Small intestine (tissue), 7 donors: ENCODE data around the gene NREP. TPM values are rescaled to one million over a fixed set of nuclear protein-coding genes. Genes with fewer than 3 reads are reported as not detected.
"Not testable (repeated sequence)": the region's sequence is repeated elsewhere in the genome, so short reads cannot be mapped to it uniquely, and the experiment has no call there.

Experiments
- DNase-seq, 2 donors: peaks; one replicate each; pipeline versions ENCODE4 v3.0.0 to v3.0.0-alpha.2; 2013
- FAIRE-seq: peaks from 2 replicates; lab custom pipeline; 2012; peaks lifted over from hg19 to GRCh38; lab: Jason Lieb, UNC
- H3K27ac ChIP-seq, 3 donors: one replicate each; pipeline ENCODE4 v1.5.1; 2013; ENCODE audit warnings: low read length in 2 of 3, mild to moderate bottlenecking in 2 of 3, control low read depth in 1 of 3, inconsistent platforms in 1 of 3, low read depth in 1 of 3, moderate library complexity in 1 of 3
- H3K27me3 ChIP-seq, 3 donors: one replicate each; pipeline ENCODE4 v1.6.1; 2013; ENCODE audit warnings: low read length in 3 of 3, inconsistent platforms in 1 of 3; ENCODE audit not compliant: control insufficient read depth in 3 of 3, insufficient read depth in 3 of 3
- H3K36me3 ChIP-seq, 3 donors: one replicate each; pipeline ENCODE4 v1.6.1; 2013; ENCODE audit warnings: low read length in 3 of 3, inconsistent platforms in 1 of 3, low read depth in 1 of 3, mild to moderate bottlenecking in 1 of 3, moderate library complexity in 1 of 3; ENCODE audit not compliant: control insufficient read depth in 3 of 3, insufficient read depth in 2 of 3
- H3K4me1 ChIP-seq, 3 donors: one replicate each; pipeline ENCODE4 v1.6.1; 2013; ENCODE audit warnings: low read length in 2 of 3, inconsistent platforms in 1 of 3, low read depth in 1 of 3, mild to moderate bottlenecking in 1 of 3, moderate library complexity in 1 of 3; ENCODE audit not compliant: control insufficient read depth in 3 of 3, insufficient read depth in 2 of 3
- H3K4me3 ChIP-seq, 3 donors: one replicate each; pipeline ENCODE4 v1.5.1; 2013; ENCODE audit warnings: low read length in 3 of 3, control low read depth in 1 of 3, inconsistent platforms in 1 of 3, low read depth in 1 of 3, mild to moderate bottlenecking in 1 of 3, moderate library complexity in 1 of 3
- H3K9me3 ChIP-seq, 2 donors: one replicate each; pipeline ENCODE4 v1.6.1; 2013; ENCODE audit warnings: low read depth in 1 of 2, low read length in 1 of 2; ENCODE audit not compliant: control insufficient read depth in 2 of 2, insufficient read depth in 1 of 2
- WGBS, 3 donors: extraction: QIAGEN DNeasy Blood & Tissue Kit; methylation state at CpG; one replicate each; pipeline ENCODE4 v1.1.7; 2013; 5-methylcytosine and 5-hydroxymethylcytosine counted together
- polyA plus RNA-seq, 4 donors: library from polyadenylated mRNA; stranded (reverse) in 3 of 4; unstranded in 1 of 4; fragments of 200-250 nt in 3 of 4; fragments of 120-200 nt in 1 of 4; gene quantifications; one replicate each; pipeline versions ENCODE4 v1.2.1 to v1.2.3, GENCODE V29; 2013
- donor health status: healthy with polysubstance abuse.
- donor health status: control.
- donor health status: control.
- donor health status: Bipolar disorder and iron deficiency.
- donor health status: healthy.

The NREP gene
- polyA plus RNA-seq, 4 donors = 1.8 to 107 (median 10.0) TPM

DNA sequence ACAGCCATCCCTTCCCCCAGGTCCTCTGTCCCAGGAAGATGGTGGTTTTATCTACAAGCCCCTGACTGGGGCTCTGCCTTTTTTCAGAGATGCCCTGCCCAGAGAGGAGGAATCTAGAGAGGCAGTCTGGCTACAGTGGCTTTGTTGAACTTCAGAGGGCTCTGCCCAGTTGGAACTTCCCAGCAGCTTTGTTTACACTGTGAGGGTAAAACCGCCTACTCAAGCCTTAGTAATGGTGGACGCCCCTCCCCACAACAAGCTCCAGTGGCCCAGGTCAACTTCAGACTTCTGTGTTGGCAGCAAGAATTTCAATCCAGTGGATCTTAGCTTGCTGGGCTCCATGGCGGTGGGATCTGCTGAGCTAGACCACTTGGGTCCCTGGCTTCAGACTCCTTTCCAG lies 40.2 kb downstream of the NREP start:
- H3K4me1 ChIP-seq, DNase-seq, H3K27me3 ChIP-seq, H3K4me3 ChIP-seq, FAIRE-seq, H3K27ac ChIP-seq, H3K36me3 ChIP-seq: not testable (repeated sequence)
- 82 to 88% (median 84%) methylated on average over 3 of the region's 3 CpGs for WGBS, 3 donors
- peaks cover 0 to 10% of the 10 kb centered on the region in 2 donors for H3K9me3 ChIP-seq

- no peaks in the 10 kb centered on the region for H3K4me1 ChIP-seq
- no peak for FAIRE-seq
- no peak overlapping the region for H3K27ac ChIP-seq
- no peak for DNase-seq
- no peak overlapping the region for H3K4me3 ChIP-seq
- H3K9me3 ChIP-seq = no peaks in the 10 kb centered on the region
- H3K36me3 ChIP-seq = no peaks in the 10 kb centered on the region
- no peaks in the 10 kb centered on the region for H3K27me3 ChIP-seq
- WGBS, 3 donors = 18 to 66% (median 31%) methylated on average over 1 of the region's 1 CpG
Measured at GRCh38 chr5:111707630-111708164, 49.3 kb downstream of the NREP start.

- Histone ChIP-seq H3K4me1 (no peaks in the 10 kb centered on the region), H3K36me3 (no peaks in the 10 kb centered on the region), H3K27ac (no peak overlapping the region), H3K4me3 (no peak overlapping the region), H3K27me3 (no peaks in the 10 kb centered on the region), H3K9me3 (no peaks in the 10 kb centered on the region)
- DNase-seq = no peak
- WGBS, 3 donors = 10 to 47% (median 41%) methylated on average over 4 of the region's 4 CpGs
- no peak for FAIRE-seq
Measured at GRCh38 chr5:111706345-111706744, 50.6 kb downstream of the NREP start.

DNA sequence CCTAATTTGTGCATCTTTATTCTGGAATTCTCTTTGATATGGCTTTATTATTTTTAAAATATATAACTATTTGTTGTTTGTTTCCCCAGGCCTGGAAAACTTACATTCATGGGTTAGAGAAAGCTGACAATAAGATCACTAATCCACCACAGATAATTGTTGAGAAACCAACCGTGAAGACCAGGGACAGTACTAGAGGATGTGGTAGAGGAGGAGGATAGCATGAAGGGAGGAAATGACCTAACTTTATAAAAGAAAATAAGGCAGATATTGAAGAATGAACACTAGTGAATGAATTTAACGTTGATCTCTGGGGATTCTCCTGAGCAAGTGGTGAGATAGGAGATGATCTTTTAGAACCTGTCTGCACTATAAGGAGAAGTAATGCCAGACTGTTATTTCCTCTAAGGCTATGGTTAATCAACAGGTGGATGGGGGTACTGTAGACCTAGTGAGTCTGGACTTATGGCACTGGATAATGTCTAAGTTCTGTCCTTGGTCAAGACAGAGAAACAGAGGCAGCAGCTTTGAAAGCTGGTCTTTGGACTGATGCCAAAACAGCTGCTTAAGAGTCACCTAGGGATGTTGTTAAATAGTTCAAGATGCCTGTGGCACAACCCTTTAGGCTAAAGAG lies 52.4 kb downstream of the NREP start:
- no peaks in the 10 kb centered on the region for H3K9me3 ChIP-seq
- H3K27ac ChIP-seq = no peak overlapping the region
- DNase-seq = no peak
- H3K27me3 ChIP-seq = no peaks in the 10 kb centered on the region
- H3K4me3 ChIP-seq = no peak overlapping the region
- no peaks in the 10 kb centered on the region for H3K4me1 ChIP-seq
- no peak for FAIRE-seq
- WGBS, 3 donors = 50 to 77% (median 68%) methylated on average over 2 of the region's 2 CpGs
- no peaks in the 10 kb centered on the region for H3K36me3 ChIP-seq

- Histone ChIP-seq H3K4me3 (no peak overlapping the region), H3K9me3 (no peaks in the 10 kb centered on the region), H3K27me3 (no peaks in the 10 kb centered on the region), H3K36me3 (no peaks in the 10 kb centered on the region), H3K4me1 (no peaks in the 10 kb centered on the region), H3K27ac (no peak overlapping the region)
- no peak for FAIRE-seq
- WGBS, 3 donors = 33 to 49% (median 40%) methylated on average over 3 of the region's 3 CpGs
- DNase-seq = peak in 1 of 2 donors; percentile 5
Measured at GRCh38 chr5:111703662-111704061, 53.3 kb downstream of the NREP start.

- Histone ChIP-seq H3K36me3 (no peaks in the 10 kb centered on the region), H3K27me3 (no peaks in the 10 kb centered on the region), H3K9me3 (no peaks in the 10 kb centered on the region), H3K27ac (no peak overlapping the region), H3K4me1 (no peaks in the 10 kb centered on the region), H3K4me3 (no peak overlapping the region)
- FAIRE-seq (no peak), DNase-seq (peak in 1 of 2 donors; percentile 61)
- WGBS, 3 donors = 20 to 62% (median 32%) methylated on average over 6 of the region's 6 CpGs
Measured at GRCh38 chr5:111699976-111700375, 57.0 kb downstream of the NREP start.

- Histone ChIP-seq H3K27me3 (no peaks in the 10 kb centered on the region), H3K36me3 (no peaks in the 10 kb centered on the region), H3K9me3 (no peaks in the 10 kb centered on the region), H3K4me3 (no peak overlapping the region), H3K27ac (no peak overlapping the region), H3K4me1 (no peaks in the 10 kb centered on the region)
- FAIRE-seq (no peak), DNase-seq (no peak)
- WGBS, 3 donors = 82 to 93% (median 88%) methylated on average over 1 of the region's 1 CpG
Measured at GRCh38 chr5:111699324-111699723, 57.7 kb downstream of the NREP start.

- 72 to 84% (median 77%) methylated on average over 6 of the region's 6 CpGs for WGBS, 3 donors
- Histone ChIP-seq H3K27me3 (no peaks in the 10 kb centered on the region), H3K4me1 (no peaks in the 10 kb centered on the region), H3K27ac (no peak overlapping the region), H3K4me3 (no peak overlapping the region), H3K36me3 (no peaks in the 10 kb centered on the region), H3K9me3 (no peaks in the 10 kb centered on the region)
- FAIRE-seq = no peak
- DNase-seq = no peak
Measured at GRCh38 chr5:111697881-111698757, 58.9 kb downstream of the NREP start.
